K562 (cell line): ENCODE data around the gene ARHGAP32. TPM values are rescaled to one million over a fixed set of nuclear protein-coding genes. Genes with fewer than 3 reads are reported as not detected.

ENCODE experiments used
- ATAC-seq: fragments of 200-7000 bp; cut with Tn5 transposase; 3 replicates; pipeline ENCODE4 v1.9.1; 2020; ENCODE audit warnings: moderate library complexity
- BruUV-seq: library from RNA; stranded (reverse); fragments of 400-500 nt; replicated peaks from 2 replicates; lab custom pipeline; 2021; lab: Mats Ljungman, UMichigan
- CTCF ChIA-PET: fragments of 300-600 bp; formaldehyde crosslinking; extraction: SDS; loops from one replicate; lab custom pipeline; 2021; ENCODE audit warnings: low intra/inter-chr PET ratio; lab: Yijun Ruan, JAX
- POLR2A ChIA-PET: fragments of 300-600, 350-650 bp; sonication (Branson Sonifier 250); formaldehyde crosslinking; extraction: SDS; loops from one replicate; lab custom pipeline; 2021; ENCODE audit warnings: antibody characterized with exemption, inconsistent platforms; lab: Yijun Ruan, JAX
- DNase-seq, 4 experiments: peaks; one replicate each; pipeline versions ENCODE4 v3.0.0 to v3.0.0-alpha.2; 2011 to 2018; ENCODE audit warnings: low spot score in 3 of 4, mixed read lengths in 3 of 4; ENCODE audit errors: extremely low read depth in 1 of 4
- FAIRE-seq: peaks from 2 replicates; lab custom pipeline; 2011; peaks lifted over from hg19 to GRCh38; lab: Jason Lieb, UNC
- H2AFZ ChIP-seq: 2 replicates; pipeline ENCODE4 v1.6.0; 2011; ENCODE audit warnings: low read depth, low read length, control low read depth, inconsistent platforms
- H3K27ac ChIP-seq: fragments of 200-600 bp; 3 replicates; pipeline ENCODE4 v1.8.0; 2011; ENCODE audit warnings: low read depth, mild to moderate bottlenecking, control low read depth, inconsistent platforms, low read length, moderate library complexity, mixed read lengths; ENCODE audit errors: extremely low read depth
- H3K27me3 ChIP-seq, 2 experiments: fragments of 300-600 bp in 1 of 2; 2 replicates in 1 of 2; 3 replicates in 1 of 2; pipeline versions ENCODE4 v1.6.0 to v1.8.0; 2011; ENCODE audit warnings: inconsistent platforms in 2 of 2, low read length in 2 of 2, mild to moderate bottlenecking in 1 of 2, mixed read lengths in 1 of 2, moderate library complexity in 1 of 2; ENCODE audit not compliant: control insufficient read depth in 2 of 2, insufficient read depth in 2 of 2
- H3K36me3 ChIP-seq: fragments of 300-600 bp; 3 replicates; pipeline ENCODE4 v1.8.0; 2011; ENCODE audit warnings: mild to moderate bottlenecking, low read length, inconsistent platforms; ENCODE audit not compliant: control insufficient read depth, insufficient read depth
- H3K4me1 ChIP-seq, 2 experiments: fragments of 200-600 bp in 1 of 2; replicated peaks in 1 of 2; 2 replicates in 1 of 2; 3 replicates in 1 of 2; pipeline versions ENCODE4 v1.5.1 to v1.8.0; 2011; ENCODE audit warnings: inconsistent platforms in 2 of 2, low read length in 2 of 2, mild to moderate bottlenecking in 1 of 2, mixed read lengths in 1 of 2, moderate library complexity in 1 of 2; ENCODE audit not compliant: control insufficient read depth in 2 of 2, insufficient read depth in 2 of 2
- H3K4me2 ChIP-seq: 2 replicates; pipeline ENCODE4 v1.6.1; 2011; ENCODE audit warnings: low read length, control low read depth, inconsistent platforms, mixed read lengths; ENCODE audit not compliant: insufficient read depth
- H3K4me3 ChIP-seq: fragments of 200-600 bp; sonication (generic), shearing (Covaris generic); 2 replicates; pipeline ENCODE4 v1.5.1; 2016; ENCODE audit warnings: control low read depth, inconsistent platforms
- H3K79me2 ChIP-seq: fragments of 200-600 bp; 3 replicates; pipeline ENCODE4 v1.8.0; 2011; ENCODE audit warnings: low read length, inconsistent platforms; ENCODE audit not compliant: control insufficient read depth, insufficient read depth
- H3K9ac ChIP-seq, 2 experiments: 2 replicates each; pipeline versions ENCODE4 v1.6.0 to v1.6.1; 2011; ENCODE audit warnings: low read depth in 2 of 2, low read length in 2 of 2, control low read depth in 1 of 2, inconsistent platforms in 1 of 2, mild to moderate bottlenecking in 1 of 2, mixed read lengths in 1 of 2; ENCODE audit not compliant: insufficient read depth in 1 of 2
- H3K9me1 ChIP-seq: one replicate; pipeline ENCODE4 v1.6.0; 2011; ENCODE audit warnings: inconsistent platforms, mild to moderate bottlenecking, low read length, moderate library complexity; ENCODE audit not compliant: control insufficient read depth, insufficient read depth
- H3K9me3 ChIP-seq: replicated peaks from 2 replicates; pipeline ENCODE4 v1.5.1; 2011; ENCODE audit warnings: low read depth, low read length, inconsistent platforms; ENCODE audit not compliant: control insufficient read depth, insufficient read depth
- H4K20me1 ChIP-seq: replicated peaks from 2 replicates; pipeline ENCODE4 v1.6.1; 2011; ENCODE audit warnings: low read length, inconsistent platforms, mixed read lengths; ENCODE audit not compliant: control insufficient read depth, insufficient read depth
- C11orf30 ChIP-seq: fragments of 450-650 bp; IDR thresholded peaks from 2 replicates; pipeline ENCODE4 v1.6.1; 2016; ENCODE audit warnings: low read depth, mild to moderate bottlenecking
- CEBPG ChIP-seq, 3 experiments: fragments of 200-800 bp in 1 of 3; sonication (Bioruptor generic) in 1 of 3; sonication (generic) in 1 of 3; formaldehyde crosslinking in 1 of 3; IDR thresholded peaks in 2 of 3; conservative IDR thresholded peaks in 1 of 3; 2 replicates each; pipeline versions ENCODE4 v1.6.1 to v1.8.0; 2016 to 2022; ENCODE audit warnings: missing compliant biosample characterization in 2 of 3, missing genetic modification characterization in 2 of 3, mild to moderate bottlenecking in 1 of 3, missing genetic modification reagents in 1 of 3
- PHF8 ChIP-seq: fragments of 200-600 bp; sonication (generic); IDR thresholded peaks from 2 replicates; pipeline ENCODE4 v1.6.1; 2012; ENCODE audit warnings: mixed run types, mild to moderate bottlenecking, inconsistent platforms, low read length, moderate library complexity, borderline replicate concordance
- POLR3G ChIP-seq: IDR thresholded peaks from 2 replicates; pipeline ENCODE4 v1.6.1; 2011; ENCODE audit not compliant: insufficient read length, insufficient replicate concordance; ENCODE audit errors: extremely low read depth
- TCFL5 ChIP-seq: fragments of 250-450 bp; sonication (Bioruptor Pico); conservative IDR thresholded peaks from 2 replicates; pipeline ENCODE4 v1.6.1; 2021; ENCODE audit warnings: mild to moderate bottlenecking, moderate library complexity, matching md5 sums
- ZNF766 ChIP-seq: fragments of 200-800 bp; sonication (Bioruptor generic); conservative IDR thresholded peaks from 2 replicates; pipeline ENCODE4 v1.6.1; 2016; ENCODE audit warnings: missing genetic modification characterization, missing compliant biosample characterization
- WGBS: fragments of 100-300 bp; shearing (Covaris generic); methylation state at CpG from one replicate; pipeline ENCODE4 v1.1.6; 2016; ENCODE audit warnings: low coverage, mixed read lengths; ENCODE audit not compliant: insufficient coverage; ENCODE audit errors: missing lambda C conversion rate; 5-methylcytosine and 5-hydroxymethylcytosine counted together
- in situ Hi-C: fragments of 300-500 bp; cut with MboI; formaldehyde crosslinking; loops from 4 replicates; pipeline ENCODE4 v1.15.0; 2018; ENCODE audit warnings: inconsistent platforms, mixed read lengths
- intact Hi-C: fragments of 100-400 bp; cut with micrococcal nuclease; formaldehyde crosslinking; loops from 2 replicates; pipeline ENCODE4 v1.14.2; 2022
- polyA plus RNA-seq, 8 experiments: library from polyadenylated mRNA; depleted of rRNA in 4 of 8; stranded (reverse) in 5 of 8; unstranded in 3 of 8; fragments of >200 nt; fragmentation: Nextera tagmentation in 2 of 8; fragmentation: Illumina TruSeq in 1 of 8; extraction: Ambion mirVana in 2 of 8; extraction: Trizol in 1 of 8; gene quantifications; 2 replicates each; pipeline versions ENCODE4 v1.2.1 to v1.2.3, GENCODE V29; 2011 to 2014; ENCODE audit warnings: inconsistent platforms in 1 of 8, missing spikeins in 1 of 8
- total RNA-seq, 7 experiments: library from RNA; depleted of rRNA in 6 of 7; stranded (reverse); fragments of >200 nt in 6 of 7; fragmentation: Illumina TruSeq in 2 of 7; extraction: Trizol in 2 of 7; gene quantifications; 2 replicates each; pipeline versions ENCODE4 v1.2.1 to v1.2.3, GENCODE V29; 2011 to 2021; ENCODE audit warnings: low replicate concordance in 1 of 7
- TF ChIP-seq, protein P1 (sequence below): IDR thresholded peaks from 2 replicates; pipeline ENCODE4 v1.6.1; 2016; ENCODE audit warnings: missing genetic modification characterization, missing compliant biosample characterization
- TF ChIP-seq, protein P2 (sequence below): fragments of 250-450 bp; sonication (Bioruptor Pico); IDR thresholded peaks from 2 replicates; pipeline ENCODE4 v1.4.0; 2020

Gene ARHGAP32
- total and polyA plus RNA-seq, 9 of the 15 experiments (the other 6 are each of a cell fraction or from before 2014, with no cell fraction given), result 0.18 TPM; not detected in 8

DNA sequence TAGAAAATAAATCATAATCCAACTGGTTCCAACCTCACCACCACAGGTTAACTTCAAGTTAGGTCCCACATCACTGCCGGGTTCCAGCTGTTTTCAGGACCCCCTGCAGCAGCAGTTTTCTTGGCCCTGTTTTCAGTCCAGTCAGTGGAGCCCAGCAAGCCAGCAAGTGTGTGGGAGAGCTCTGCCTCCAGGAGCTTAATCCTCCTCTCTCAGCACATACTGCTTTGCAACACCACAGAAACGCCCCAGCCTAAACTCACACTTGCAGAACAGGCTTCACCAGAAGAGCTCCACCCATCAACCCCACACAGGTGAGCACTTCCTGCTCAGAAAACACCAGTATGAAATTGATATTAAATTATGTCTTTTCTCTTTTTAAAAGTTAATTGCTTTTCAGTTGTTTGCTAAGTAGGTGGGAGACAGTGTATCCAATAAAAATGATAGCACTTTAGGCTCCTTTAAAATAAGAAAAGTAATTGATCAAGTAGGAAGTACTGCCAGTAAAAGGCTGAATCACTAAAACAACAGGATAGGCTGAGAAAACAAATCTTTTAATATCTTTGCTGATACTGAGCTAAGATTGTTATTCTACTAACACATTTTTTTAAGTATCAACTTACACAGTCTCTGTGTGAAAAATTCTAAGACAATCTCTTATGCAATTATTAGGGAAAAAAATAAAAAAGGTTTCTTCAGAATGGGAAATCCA, 168.0 kb downstream of the ARHGAP32 start:
- Histone ChIP-seq H3K4me1 (no peaks in the 10 kb centered on the region), H3K4me2 (no peak overlapping the region), H4K20me1 (no peaks in the 10 kb centered on the region), H3K27me3 (no peaks in the 10 kb centered on the region), H3K9ac (no peak overlapping the region), H3K79me2 (no peaks in the 10 kb centered on the region), H3K9me3 (no peaks in the 10 kb centered on the region), H3K27ac (no peak overlapping the region), H3K4me3 (no peak overlapping the region), H3K36me3 (no peaks in the 10 kb centered on the region), H2AFZ (no peak overlapping the region), H3K9me1 (no peaks in the 10 kb centered on the region)
- in situ Hi-C loops (no loop called here), intact Hi-C loops (no loop called here)
- ATAC-seq, result no peak
- FAIRE-seq, result no peak
- TF ChIP-seq POLR3G (no peak), ZNF766 (CRISPR knock-in tag) (no peak), C11orf30 (no peak)
- DNase-seq, result no peak
- no TSS peak for BruUV-seq
- POLR2A ChIA-PET, result no interaction called here
- 10% methylated on average over 2 of the region's 2 CpGs for WGBS
- CTCF ChIA-PET, result no interaction called here

DNA sequence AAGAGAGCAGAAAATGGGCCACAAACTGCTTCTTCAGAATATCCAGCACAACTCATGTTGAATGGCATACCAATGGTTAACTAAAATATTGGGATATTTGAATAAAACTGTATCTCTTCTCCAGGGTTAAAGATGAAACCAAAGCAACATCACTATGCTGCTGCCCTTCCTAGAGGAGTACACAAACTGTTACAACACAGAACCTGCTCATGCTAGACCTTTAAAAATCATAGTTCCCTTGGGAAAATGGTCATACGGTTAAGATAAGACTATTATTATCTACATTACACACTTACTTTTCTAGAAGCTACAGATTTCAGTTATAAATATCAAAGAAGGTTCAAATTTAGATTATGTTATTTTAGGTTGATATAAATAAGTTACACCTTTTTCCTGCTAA, 170.8 kb downstream of the ARHGAP32 start:
- H3K9me3 ChIP-seq, result no peaks in the 10 kb centered on the region
- no peaks in the 10 kb centered on the region for H3K4me1 ChIP-seq
- no peaks in the 10 kb centered on the region for H3K27me3 ChIP-seq
- H3K9ac ChIP-seq, result no peak overlapping the region
- BruUV-seq, result no TSS peak
- no peak overlapping the region for H3K4me3 ChIP-seq
- DNase-seq, result no peak
- no peaks in the 10 kb centered on the region for H3K36me3 ChIP-seq
- 7% methylated on average over 1 of the region's 1 CpG for WGBS
- CTCF ChIA-PET, result no interaction called here
- in situ Hi-C loops, result no loop called here
- no peak overlapping the region for H3K4me2 ChIP-seq
- intact Hi-C loops, result no loop called here
- no peak for ATAC-seq
- no peaks in the 10 kb centered on the region for H4K20me1 ChIP-seq
- no peaks in the 10 kb centered on the region for H3K79me2 ChIP-seq
- POLR2A ChIA-PET, result interaction anchor here (0.6 kb wide), 1 partner anchor 9 kb away, joined by 3 read pairs; no protein-coding TSS in a partner anchor
- no peak overlapping the region for H2AFZ ChIP-seq
- H3K9me1 ChIP-seq, result no peaks in the 10 kb centered on the region
- no peak overlapping the region for H3K27ac ChIP-seq
- no peak for FAIRE-seq
- no peak for TF ChIP-seq CEBPG (CRISPR knock-in tag; IDR thresholded peaks at IDR 0.05)
- TF ChIP-seq CEBPG (tag; conservative IDR thresholded peaks at IDR 0.05 in 1 of 2, IDR thresholded peaks at IDR 0.05 in 1 of 2), result no peak
- TF ChIP-seq, protein P1, sequence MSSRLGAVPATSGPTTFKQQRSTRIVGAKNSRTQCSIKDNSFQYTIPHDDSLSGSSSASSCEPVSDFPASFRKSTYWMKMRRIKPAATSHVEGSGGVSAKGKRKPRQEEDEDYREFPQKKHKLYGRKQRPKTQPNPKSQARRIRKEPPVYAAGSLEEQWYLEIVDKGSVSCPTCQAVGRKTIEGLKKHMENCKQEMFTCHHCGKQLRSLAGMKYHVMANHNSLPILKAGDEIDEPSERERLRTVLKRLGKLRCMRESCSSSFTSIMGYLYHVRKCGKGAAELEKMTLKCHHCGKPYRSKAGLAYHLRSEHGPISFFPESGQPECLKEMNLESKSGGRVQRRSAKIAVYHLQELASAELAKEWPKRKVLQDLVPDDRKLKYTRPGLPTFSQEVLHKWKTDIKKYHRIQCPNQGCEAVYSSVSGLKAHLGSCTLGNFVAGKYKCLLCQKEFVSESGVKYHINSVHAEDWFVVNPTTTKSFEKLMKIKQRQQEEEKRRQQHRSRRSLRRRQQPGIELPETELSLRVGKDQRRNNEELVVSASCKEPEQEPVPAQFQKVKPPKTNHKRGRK (tag), result no peak
- TF ChIP-seq TCFL5, result no peak
- no peak for TF ChIP-seq PHF8
- TF ChIP-seq, protein P2, sequence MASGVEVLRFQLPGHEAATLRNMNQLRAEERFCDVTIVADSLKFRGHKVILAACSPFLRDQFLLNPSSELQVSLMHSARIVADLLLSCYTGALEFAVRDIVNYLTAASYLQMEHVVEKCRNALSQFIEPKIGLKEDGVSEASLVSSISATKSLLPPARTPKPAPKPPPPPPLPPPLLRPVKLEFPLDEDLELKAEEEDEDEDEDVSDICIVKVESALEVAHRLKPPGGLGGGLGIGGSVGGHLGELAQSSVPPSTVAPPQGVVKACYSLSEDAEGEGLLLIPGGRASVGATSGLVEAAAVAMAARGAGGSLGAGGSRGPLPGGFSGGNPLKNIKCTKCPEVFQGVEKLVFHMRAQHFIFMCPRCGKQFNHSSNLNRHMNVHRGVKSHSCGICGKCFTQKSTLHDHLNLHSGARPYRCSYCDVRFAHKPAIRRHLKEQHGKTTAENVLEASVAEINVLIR, result no peak
